ENCODE data around the gene GTF3C6.

GTF3C6 gene

GRCh38 chr6:110958329-110959192 is at the start of gene GTF3C6:
Gene GTF3C6, plus strand, starts transcription at chr6:110958706. Its CDS starts 64 bp downstream, at chr6:110958770.
- Histone ChIP-seq H3K36me3 (ENCODE audit: insufficient read depth, low read length) (peaks cover 37% of the 10 kb centered on the region), H3K4me3 (ENCODE audit: low read depth, low read length, poor library complexity, severe bottlenecking) (peak within 1 kb of the TSS; percentile 70), H3F3A (ENCODE audit: insufficient read depth, low read length) (no peaks in the 10 kb centered on the region), H3K9ac (ENCODE audit: low read length) (peak within 1 kb of the TSS; percentile 73), H4K20me1 (ENCODE audit: insufficient read depth, low read length) (no peaks in the 10 kb centered on the region), H3K79me2 (ENCODE audit: insufficient read depth, low read length) (peaks cover 6% of the 10 kb centered on the region; the same call in 1 of the 2 replicates), H3K27ac (ENCODE audit: low read depth, low read length, poor library complexity, severe bottlenecking) (peak within 1 kb of the TSS; percentile 53), H3K27me3 (ENCODE audit: insufficient read depth, low read length) (no peaks in the 10 kb centered on the region), H3K4me1 (ENCODE audit: insufficient read depth, low read length, severe bottlenecking) (peaks cover 8% of the 10 kb centered on the region), H3K9me2 (ENCODE audit: low read depth, low read length) (no peaks in the 10 kb centered on the region), H3K4me2 (ENCODE audit: low read length) (peak within 1 kb of the TSS; percentile 90), H3K9me3 (ENCODE audit: low read length) (no peaks in the 10 kb centered on the region), H2AFZ (ENCODE audit: low read length) (peak within 1 kb of the TSS; percentile 97)
- TF ChIP-seq EZH2 (IDR thresholded peaks at IDR 0.05; ENCODE audit: borderline replicate concordance, low read length): no peak
- TF ChIP-seq CTCF (IDR thresholded peaks at IDR 0.05; ENCODE audit: low read length): no peak

- H3K4me3 ChIP-seq (ENCODE audit: low read depth, low read length, poor library complexity, severe bottlenecking): no peak overlapping the region
- H3K9me2 ChIP-seq (ENCODE audit: low read depth, low read length): no peaks in the 10 kb centered on the region
- H3F3A ChIP-seq (ENCODE audit: insufficient read depth, low read length): no peaks in the 10 kb centered on the region
- no peaks in the 10 kb centered on the region for H3K36me3 ChIP-seq (ENCODE audit: insufficient read depth, low read length)
- no peaks in the 10 kb centered on the region for H3K9me3 ChIP-seq (ENCODE audit: low read length)
- no peaks in the 10 kb centered on the region for H4K20me1 ChIP-seq (ENCODE audit: insufficient read depth, low read length)
- peaks cover 3% of the 10 kb centered on the region; the same call in 1 of the 2 replicates for H3K27me3 ChIP-seq (ENCODE audit: insufficient read depth, low read length)
- no peak overlapping the region for H3K27ac ChIP-seq (ENCODE audit: low read depth, low read length, poor library complexity, severe bottlenecking)
- no peaks in the 10 kb centered on the region for H3K4me1 ChIP-seq (ENCODE audit: insufficient read depth, low read length, severe bottlenecking)
- no peak for TF ChIP-seq EZH2 (IDR thresholded peaks at IDR 0.05; ENCODE audit: borderline replicate concordance, low read length)
- no peak for TF ChIP-seq CTCF (IDR thresholded peaks at IDR 0.05; ENCODE audit: low read length)
- no peak overlapping the region for H2AFZ ChIP-seq (ENCODE audit: low read length)
- no peaks in the 10 kb centered on the region for H3K79me2 ChIP-seq (ENCODE audit: insufficient read depth, low read length)
- H3K9ac ChIP-seq (ENCODE audit: low read length): no peak overlapping the region
- H3K4me2 ChIP-seq (ENCODE audit: low read length): no peak overlapping the region
Observed at GRCh38 chr6:110930781-110931180, 27.7 kb upstream of the GTF3C6 start.

- no peak for TF ChIP-seq CTCF (IDR thresholded peaks at IDR 0.05; ENCODE audit: low read length)
- no peak for TF ChIP-seq EZH2 (IDR thresholded peaks at IDR 0.05; ENCODE audit: borderline replicate concordance, low read length)
- Histone ChIP-seq H3K9me3 (ENCODE audit: low read length) (no peaks in the 10 kb centered on the region), H3K36me3 (ENCODE audit: insufficient read depth, low read length) (no peaks in the 10 kb centered on the region), H3K27ac (ENCODE audit: low read depth, low read length, poor library complexity, severe bottlenecking) (no peak overlapping the region), H3K4me3 (ENCODE audit: low read depth, low read length, poor library complexity, severe bottlenecking) (no peak overlapping the region), H3K79me2 (ENCODE audit: insufficient read depth, low read length) (no peaks in the 10 kb centered on the region), H3F3A (ENCODE audit: insufficient read depth, low read length) (no peaks in the 10 kb centered on the region), H2AFZ (ENCODE audit: low read length) (no peak overlapping the region), H3K27me3 (ENCODE audit: insufficient read depth, low read length) (no peaks in the 10 kb centered on the region), H4K20me1 (ENCODE audit: insufficient read depth, low read length) (no peaks in the 10 kb centered on the region), H3K4me2 (ENCODE audit: low read length) (no peak overlapping the region), H3K4me1 (ENCODE audit: insufficient read depth, low read length, severe bottlenecking) (no peaks in the 10 kb centered on the region), H3K9me2 (ENCODE audit: low read depth, low read length) (no peaks in the 10 kb centered on the region), H3K9ac (ENCODE audit: low read length) (no peak overlapping the region)
Observed at GRCh38 chr6:110933912-110934311, 24.6 kb upstream of the GTF3C6 start.

Data from OCI-LY1 (cell line).